Endothelial cell of umbilical vein (primary cell): ENCODE data around the gene TUFT1. TPM values are rescaled to one million over a fixed set of nuclear protein-coding genes. Genes with fewer than 3 reads are reported as not detected.

Experiments
- BruUV-seq: library from RNA; stranded (reverse); fragments of 400-500 nt; replicated peaks from 2 replicates; lab custom pipeline; 2021; lab: Mats Ljungman, UMichigan
- CTCF ChIA-PET: fragments of 300-600, 350-600 bp; sonication (Branson Sonifier 250); formaldehyde crosslinking; loops from one replicate; lab custom pipeline; 2021; ENCODE audit warnings: antibody characterized with exemption, inconsistent platforms; lab: Charles Lee
- POLR2A ChIA-PET: fragments of 300-600, 350-600 bp; sonication (Branson Sonifier 250); formaldehyde crosslinking; loops from one replicate; lab custom pipeline; 2021; ENCODE audit warnings: antibody characterized with exemption, inconsistent platforms; lab: Charles Lee
- DNase-seq: peaks from one replicate; pipeline ENCODE4 v3.0.0-alpha.2; 2011; ENCODE audit warnings: low read depth, low spot score
- FAIRE-seq: peaks from 2 replicates; lab custom pipeline; 2011; peaks lifted over from hg19 to GRCh38; lab: Jason Lieb, UNC
- H2AFZ ChIP-seq: 2 replicates; pipeline ENCODE4 v1.6.0; 2012; ENCODE audit warnings: low read depth, low read length, control low read depth, inconsistent platforms
- H3K27ac ChIP-seq: 2 replicates; pipeline ENCODE4 v1.5.1; 2011; ENCODE audit warnings: low read depth, mild to moderate bottlenecking, control low read depth, low read length, moderate library complexity; ENCODE audit not compliant: insufficient read depth
- H3K27me3 ChIP-seq, 2 experiments: 2 replicates each; pipeline versions ENCODE4 v1.6.0 to v1.6.1; 2011; ENCODE audit warnings: low read length in 2 of 2, mixed read lengths in 1 of 2; ENCODE audit not compliant: control insufficient read depth in 2 of 2, insufficient read depth in 2 of 2
- H3K36me3 ChIP-seq, 2 experiments: 2 replicates in 1 of 2; 3 replicates in 1 of 2; pipeline ENCODE4 v1.5.1; 2011; ENCODE audit warnings: low read length in 2 of 2, mild to moderate bottlenecking in 1 of 2, moderate library complexity in 1 of 2; ENCODE audit not compliant: control insufficient read depth in 2 of 2, insufficient read depth in 2 of 2; ENCODE audit errors: extremely low read depth in 1 of 2
- H3K4me1 ChIP-seq: 3 replicates; pipeline ENCODE4 v1.5.1; 2011; ENCODE audit warnings: mild to moderate bottlenecking, low read length; ENCODE audit not compliant: control insufficient read depth, insufficient read depth; ENCODE audit errors: extremely low read depth
- H3K4me2 ChIP-seq: 2 replicates; pipeline ENCODE4 v1.6.1; 2011; ENCODE audit warnings: low read length, control low read depth, mixed read lengths; ENCODE audit not compliant: insufficient read depth
- H3K4me3 ChIP-seq, 3 experiments: fragments of 200-600 bp in 1 of 3; sonication (generic), shearing (Covaris generic) in 1 of 3; replicated peaks in 1 of 3; 2 replicates each; pipeline ENCODE4 v1.5.1; 2011 to 2016; ENCODE audit warnings: control low read depth in 3 of 3, low read length in 3 of 3, mild to moderate bottlenecking in 2 of 3, inconsistent platforms in 1 of 3, low read depth in 1 of 3, moderate library complexity in 1 of 3; ENCODE audit not compliant: insufficient read depth in 1 of 3
- H3K79me2 ChIP-seq: 2 replicates; pipeline ENCODE4 v1.6.0; 2012; ENCODE audit warnings: low read length, inconsistent platforms; ENCODE audit not compliant: control insufficient read depth, insufficient read depth
- H3K9ac ChIP-seq: replicated peaks from 2 replicates; pipeline ENCODE3; 2011; ENCODE audit warnings: low read length, control low read depth; ENCODE audit not compliant: insufficient read depth; ENCODE audit errors: extremely low read depth
- H3K9me1 ChIP-seq: replicated peaks from 3 replicates; pipeline ENCODE4 v1.6.0; 2011; ENCODE audit warnings: mild to moderate bottlenecking, low read length; ENCODE audit not compliant: control insufficient read depth, insufficient read depth; ENCODE audit errors: extremely low read depth
- H3K9me3 ChIP-seq: replicated peaks from 2 replicates; pipeline ENCODE4 v1.5.1; 2012; ENCODE audit warnings: low read length, inconsistent platforms; ENCODE audit not compliant: control insufficient read depth, insufficient read depth
- H4K20me1 ChIP-seq: replicated peaks from 2 replicates; pipeline ENCODE3; 2011; ENCODE audit warnings: mild to moderate bottlenecking, low read length; ENCODE audit not compliant: control insufficient read depth, insufficient read depth; ENCODE audit errors: extremely low read depth
- CTCF ChIP-seq, 2 donors: IDR thresholded peaks; 1 replicate in 1 of 2; 2 replicates in 1 of 2; pipeline ENCODE4 v1.5.1; 2011; ENCODE audit warnings: low read length in 2 of 2, mild to moderate bottlenecking in 2 of 2, moderate library complexity in 2 of 2, control low read depth in 1 of 2, inconsistent platforms in 1 of 2, low read depth in 1 of 2; ENCODE audit not compliant: insufficient read depth in 1 of 2; ENCODE audit errors: extremely low read depth in 1 of 2
- EZH2 ChIP-seq: IDR thresholded peaks from 2 replicates; pipeline ENCODE4 v1.6.1; 2012; ENCODE audit warnings: borderline replicate concordance, low read depth, mild to moderate bottlenecking, moderate library complexity, low read length, inconsistent platforms; ENCODE audit not compliant: severe bottlenecking
- FOS ChIP-seq: IDR thresholded peaks from 2 replicates; pipeline ENCODE4 v1.6.1; 2011; ENCODE audit warnings: mild to moderate bottlenecking, low read length, moderate library complexity, borderline replicate concordance; ENCODE audit not compliant: insufficient read depth
- GATA2 ChIP-seq: IDR thresholded peaks from 2 replicates; pipeline ENCODE4 v1.7.0; 2011; ENCODE audit warnings: low read depth, mild to moderate bottlenecking, moderate library complexity, mixed read lengths, low read length; ENCODE audit not compliant: insufficient read length, insufficient read depth
- JUN ChIP-seq: IDR thresholded peaks from 2 replicates; pipeline ENCODE4 v1.6.1; 2011; ENCODE audit warnings: borderline replicate concordance, low read depth; ENCODE audit not compliant: insufficient read length, insufficient read depth
- MAX ChIP-seq: IDR thresholded peaks from 2 replicates; pipeline ENCODE4 v1.6.1; 2011; ENCODE audit not compliant: insufficient read depth, insufficient read length
- MYC ChIP-seq: IDR thresholded peaks from one replicate; pipeline ENCODE4 v1.6.1; 2011; ENCODE audit warnings: mild to moderate bottlenecking, low read depth, low read length
- POLR2A ChIP-seq: IDR thresholded peaks from 2 replicates; pipeline ENCODE4 v1.6.1; 2012; ENCODE audit warnings: low read depth, mild to moderate bottlenecking, control low read depth, low read length
- POLR2AphosphoS5 ChIP-seq: IDR thresholded peaks from 2 replicates; pipeline ENCODE4 v1.6.1; 2012; ENCODE audit warnings: low read depth, mild to moderate bottlenecking, control low read depth, low read length, moderate library complexity; ENCODE audit not compliant: insufficient read depth
- dilution Hi-C: fragments of 300-500 bp; cut with MboI; formaldehyde crosslinking; loops from one replicate; pipeline ENCODE4 v1.15.0; 2019; ENCODE audit warnings: low sequenced_read_pairs; ENCODE audit not compliant: extremely low pct_ligation_motif_present
- intact Hi-C: fragments of 100-400 bp; cut with micrococcal nuclease; formaldehyde crosslinking; loops from one replicate; pipeline ENCODE4 v1.10.0; 2022
- polyA plus RNA-seq, 4 experiments: library from polyadenylated mRNA; depleted of rRNA in 3 of 4; stranded (reverse) in 3 of 4; unstranded in 1 of 4; fragments of >200 nt; gene quantifications; 2 replicates each; pipeline versions ENCODE4 v1.2.1 to v1.2.3, GENCODE V29; 2011 to 2012; ENCODE audit warnings: missing spikeins in 1 of 4
- total RNA-seq: library from RNA; stranded (reverse); gene quantifications from 2 replicates; pipeline ENCODE4 v1.2.3, GENCODE V29; 2021

Gene TUFT1
- total and polyA plus RNA-seq, 2 donors (not counting 3 experiments of a cell fraction or from before 2014, with no cell fraction given): 4.3 to 5.1 TPM

- Histone ChIP-seq H3K27me3 (no peaks in the 10 kb centered on the region), H3K9me3 (no peaks in the 10 kb centered on the region), H3K36me3 (no peaks in the 10 kb centered on the region), H3K4me1 (peaks cover 11% of the 10 kb centered on the region), H3K9ac (no peak overlapping the region), H3K4me3 (no peak overlapping the region), H3K4me2 (no peak overlapping the region), H3K79me2 (no peaks in the 10 kb centered on the region), H3K27ac (no peak overlapping the region), H3K9me1 (no peaks in the 10 kb centered on the region), H4K20me1 (no peaks in the 10 kb centered on the region), H2AFZ (no peak overlapping the region)
- TF ChIP-seq GATA2 (no peak), FOS (no peak), MAX (peak; percentile 52), EZH2 (no peak)
- BruUV-seq: no TSS peak
- intact Hi-C loops (no loop called here), dilution Hi-C loops (no loop called here)
- ChIA-PET POLR2A (no interaction called here), CTCF (no interaction called here)
- FAIRE-seq (peak; percentile 63), DNase-seq (peak; percentile 60)
Observed at GRCh38 chr1:151547119-151547899, 7.2 kb downstream of the TUFT1 start.

- H3K27ac ChIP-seq: no peak overlapping the region
- H3K27me3 ChIP-seq: no peaks in the 10 kb centered on the region
- H3K36me3 ChIP-seq: no peaks in the 10 kb centered on the region
- POLR2A ChIA-PET: no interaction called here
- H3K4me1 ChIP-seq: peaks cover 11% of the 10 kb centered on the region
- BruUV-seq: no TSS peak
- no peaks in the 10 kb centered on the region for H3K9me3 ChIP-seq
- no peaks in the 10 kb centered on the region for H3K9me1 ChIP-seq
- DNase-seq (no peak), FAIRE-seq (no peak)
- H4K20me1 ChIP-seq: no peaks in the 10 kb centered on the region
- H2AFZ ChIP-seq: no peak overlapping the region
- CTCF ChIA-PET: no interaction called here
- H3K79me2 ChIP-seq: no peaks in the 10 kb centered on the region
- no peak overlapping the region for H3K9ac ChIP-seq
- no peak overlapping the region for H3K4me3 ChIP-seq
- intact Hi-C loops (no loop called here), dilution Hi-C loops (no loop called here)
- TF ChIP-seq GATA2: no peak
- no peak for TF ChIP-seq MYC
- TF ChIP-seq EZH2: no peak
- no peak for TF ChIP-seq POLR2A
- no peak for TF ChIP-seq JUN
- TF ChIP-seq CTCF (IDR thresholded peaks at IDR 0.05; ENCODE audit: extremely low read depth in 1 of 2, insufficient read depth in 1 of 2, low read depth in 1 of 2, low read length in 2 of 2): no peak
- no peak for TF ChIP-seq FOS
- no peak for TF ChIP-seq POLR2AphosphoS5
- no peak for TF ChIP-seq MAX
- no peak overlapping the region for H3K4me2 ChIP-seq
Observed at GRCh38 chr1:151547900-151548230, 7.8 kb downstream of the TUFT1 start.
